ENCODE data around the gene ERAL1.

DNA sequence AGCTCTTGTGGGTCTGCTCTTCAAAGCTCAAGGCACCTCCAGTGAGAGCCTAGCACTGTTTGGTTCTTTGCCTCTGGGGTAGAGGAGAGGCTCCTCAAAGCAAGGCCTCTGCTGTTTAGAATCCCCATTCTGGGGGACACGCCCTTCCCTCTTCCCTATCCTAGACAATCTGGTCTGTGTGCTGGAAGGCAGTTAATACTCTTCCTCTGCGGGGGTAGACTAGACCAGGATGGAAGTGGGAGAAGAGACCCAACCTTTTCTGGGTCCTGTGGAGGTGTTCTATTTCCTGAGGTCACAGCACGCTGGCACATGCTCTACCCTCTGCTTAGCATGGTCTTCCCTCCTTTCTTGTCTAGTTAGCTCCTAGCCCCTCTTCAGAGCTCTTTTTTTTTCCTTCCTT lies 7.7 kb downstream of the ERAL1 start:
- TF ChIP-seq, protein P1, sequence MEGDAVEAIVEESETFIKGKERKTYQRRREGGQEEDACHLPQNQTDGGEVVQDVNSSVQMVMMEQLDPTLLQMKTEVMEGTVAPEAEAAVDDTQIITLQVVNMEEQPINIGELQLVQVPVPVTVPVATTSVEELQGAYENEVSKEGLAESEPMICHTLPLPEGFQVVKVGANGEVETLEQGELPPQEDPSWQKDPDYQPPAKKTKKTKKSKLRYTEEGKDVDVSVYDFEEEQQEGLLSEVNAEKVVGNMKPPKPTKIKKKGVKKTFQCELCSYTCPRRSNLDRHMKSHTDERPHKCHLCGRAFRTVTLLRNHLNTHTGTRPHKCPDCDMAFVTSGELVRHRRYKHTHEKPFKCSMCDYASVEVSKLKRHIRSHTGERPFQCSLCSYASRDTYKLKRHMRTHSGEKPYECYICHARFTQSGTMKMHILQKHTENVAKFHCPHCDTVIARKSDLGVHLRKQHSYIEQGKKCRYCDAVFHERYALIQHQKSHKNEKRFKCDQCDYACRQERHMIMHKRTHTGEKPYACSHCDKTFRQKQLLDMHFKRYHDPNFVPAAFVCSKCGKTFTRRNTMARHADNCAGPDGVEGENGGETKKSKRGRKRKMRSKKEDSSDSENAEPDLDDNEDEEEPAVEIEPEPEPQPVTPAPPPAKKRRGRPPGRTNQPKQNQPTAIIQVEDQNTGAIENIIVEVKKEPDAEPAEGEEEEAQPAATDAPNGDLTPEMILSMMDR (conservative IDR thresholded peaks at IDR 0.05 in 1 of 2, IDR thresholded peaks at IDR 0.05 in 1 of 2; ENCODE audit: extremely low read depth in 1 of 2, insufficient read depth in 1 of 2, low read depth in 1 of 2, low read length in 2 of 2) = no peak
- TF ChIP-seq EZH2 (IDR thresholded peaks at IDR 0.05; ENCODE audit: borderline replicate concordance, low read length) = no peak
